ENCODE measurements around the gene C15orf39. TPM values are rescaled to one million over a fixed set of nuclear protein-coding genes. Genes with fewer than 3 reads are reported as not detected.
A peak's percentile ranks its signal among the peaks of the same experiment; 100 is the strongest.
"Not testable (repeated sequence)": the region's sequence is repeated elsewhere in the genome, so short reads cannot be mapped to it uniquely, and the experiment has no call there.

The C15orf39 gene
- total RNA-seq = 12.9 TPM
- long read RNA-seq, full-length matches to known transcripts = 7 of 11 reads
- long read RNA-seq, partial matches to known transcripts = 4 of 11 reads
- long read RNA-seq, other reads (novel, unspliced or antisense) = 0 of 11 reads

DNA sequence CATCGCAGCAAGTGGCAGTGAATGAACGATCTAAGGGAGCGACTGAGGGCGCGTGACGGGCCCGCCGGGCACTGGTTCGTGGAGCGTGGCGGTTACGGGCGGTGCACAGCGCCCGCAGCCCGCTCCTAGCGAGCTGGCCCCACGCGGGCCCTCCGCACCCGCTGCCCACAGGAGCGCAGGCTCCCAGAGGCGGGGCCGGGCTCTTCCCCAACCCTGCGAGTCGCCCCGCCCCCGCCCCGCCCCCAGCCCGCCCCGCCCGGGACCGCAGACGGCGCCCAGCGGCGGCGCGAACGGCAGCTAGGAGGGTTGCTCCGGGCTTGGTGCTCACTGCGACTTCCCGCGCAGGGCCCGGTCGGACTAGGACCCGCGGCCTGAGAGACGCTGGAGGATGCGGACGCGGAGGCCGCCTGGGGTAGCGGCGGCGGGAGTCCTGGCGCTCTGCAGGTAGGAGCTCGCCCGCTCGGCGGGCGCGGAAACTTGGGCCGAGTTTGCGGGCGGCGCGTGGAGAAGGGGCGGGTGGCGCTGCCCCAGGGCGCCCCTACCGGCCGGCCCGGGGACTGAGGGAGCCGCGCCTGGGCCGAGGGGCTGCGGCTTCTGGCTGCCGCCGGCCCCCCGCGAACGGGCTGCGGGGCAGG, at the start of gene C15orf39:
TSS of gene C15orf39 (plus strand) at position 267 of the 635 bp plus-strand sequence. CDS start 4,167 bp downstream, outside the sequence.
- intact Hi-C loops (cut with DNase I) = loop anchor here (1.0 to 5.0 kb wide), 2 partner anchors 158 to 244 kb away; partner anchors contain the start of gene RPP25
- peak; percentile 89 for DNase-seq (ENCODE audit: low spot score)

DNA sequence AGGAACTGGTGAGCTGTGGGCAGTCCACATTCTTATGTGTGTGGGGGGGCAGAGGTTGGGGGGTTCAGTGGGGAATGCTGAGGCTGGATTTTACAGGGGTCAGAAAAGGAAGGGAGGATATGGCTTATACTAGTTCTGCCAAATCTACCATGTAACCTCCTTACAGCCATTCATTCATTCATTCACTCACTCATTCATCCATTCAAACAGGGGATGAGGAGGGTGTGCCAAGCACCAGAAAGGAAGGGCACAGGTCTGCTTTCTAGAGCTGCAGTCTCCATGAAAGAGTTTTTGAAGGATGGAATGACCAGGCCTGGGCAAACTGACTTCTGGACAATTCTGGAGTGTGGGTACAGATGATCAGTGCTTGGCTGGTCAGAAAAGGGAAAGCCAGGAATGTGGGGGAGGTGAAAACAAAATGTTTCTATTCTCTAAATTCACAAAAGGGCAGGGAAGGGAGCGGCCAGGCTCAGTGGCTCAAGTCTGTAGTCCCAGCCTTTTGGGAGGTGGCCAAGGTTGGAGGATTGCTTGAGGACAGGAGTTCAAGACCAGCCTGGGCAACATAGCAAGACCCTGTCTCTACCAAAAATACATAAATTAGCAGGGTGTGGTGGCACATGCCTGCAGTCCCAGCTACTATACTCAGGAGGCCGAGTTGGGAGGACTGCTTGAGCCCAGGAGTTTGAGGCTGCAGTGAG, 49.2 kb upstream of the C15orf39 start:
- intact Hi-C loops (cut with DNase I) = no loop called here
- no peak for DNase-seq (ENCODE audit: low spot score)

DNA sequence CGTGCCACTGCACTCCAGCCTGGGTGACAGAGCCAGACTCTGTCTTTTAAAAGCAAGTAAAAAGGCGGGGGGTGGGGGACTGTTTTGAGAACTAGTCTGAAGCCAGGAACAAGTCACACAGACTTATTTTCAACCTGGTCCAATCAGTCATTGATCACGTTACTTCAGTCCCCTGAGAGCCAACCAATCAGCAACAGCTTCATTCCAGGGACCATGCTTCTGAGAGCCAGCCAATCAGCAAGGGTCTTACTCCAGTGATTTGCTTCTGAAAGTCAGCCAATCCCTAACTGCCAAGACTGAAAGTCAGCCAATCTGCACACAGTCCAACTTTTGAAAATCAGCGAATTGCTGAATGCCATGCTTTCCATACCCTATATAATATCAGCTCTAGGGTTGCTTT, 48.6 kb upstream of the C15orf39 start:
- intact Hi-C loops (cut with DNase I) = no loop called here

DNA sequence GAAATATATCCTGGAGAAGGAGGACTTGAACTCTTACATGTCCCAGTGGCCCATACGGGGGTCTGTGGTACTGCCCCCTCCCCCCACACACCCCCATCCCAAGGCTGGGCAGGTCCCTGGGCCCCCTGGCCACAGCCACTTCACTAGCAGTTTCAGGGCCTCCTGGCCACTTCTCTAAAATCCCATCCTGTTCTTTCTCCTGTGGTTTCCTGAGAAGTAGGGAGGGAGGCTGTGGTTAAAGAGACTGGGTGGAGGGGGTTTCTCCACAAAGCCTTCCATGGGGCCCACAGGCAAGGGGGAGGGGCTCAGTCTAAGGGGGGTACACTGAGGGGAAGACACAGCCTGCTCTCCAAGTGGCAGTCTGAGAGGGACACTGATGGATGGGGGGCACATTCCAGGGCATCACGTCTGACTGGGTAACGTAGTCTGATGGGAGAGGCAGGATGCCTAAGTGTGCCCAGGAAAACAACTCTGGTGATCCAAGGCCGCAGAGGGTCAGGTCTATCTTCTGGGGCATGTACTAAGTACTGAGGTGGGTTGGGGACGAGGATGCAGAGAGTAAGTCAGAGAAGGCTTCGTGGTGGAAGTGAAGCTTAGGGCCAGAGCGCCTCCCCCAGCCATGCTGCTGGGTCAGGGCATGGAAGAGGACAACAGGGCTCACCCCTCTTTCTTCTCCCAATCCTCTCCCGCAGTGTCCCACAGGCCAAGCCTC, 48.0 kb upstream of the C15orf39 start:
- DNase-seq (ENCODE audit: low spot score) = no peak
- intact Hi-C loops (cut with DNase I) = no loop called here

More for the DNA sequence above, 48.6 kb upstream of the C15orf39 start:
- DNase-seq (ENCODE audit: low spot score) = no peak

DNA sequence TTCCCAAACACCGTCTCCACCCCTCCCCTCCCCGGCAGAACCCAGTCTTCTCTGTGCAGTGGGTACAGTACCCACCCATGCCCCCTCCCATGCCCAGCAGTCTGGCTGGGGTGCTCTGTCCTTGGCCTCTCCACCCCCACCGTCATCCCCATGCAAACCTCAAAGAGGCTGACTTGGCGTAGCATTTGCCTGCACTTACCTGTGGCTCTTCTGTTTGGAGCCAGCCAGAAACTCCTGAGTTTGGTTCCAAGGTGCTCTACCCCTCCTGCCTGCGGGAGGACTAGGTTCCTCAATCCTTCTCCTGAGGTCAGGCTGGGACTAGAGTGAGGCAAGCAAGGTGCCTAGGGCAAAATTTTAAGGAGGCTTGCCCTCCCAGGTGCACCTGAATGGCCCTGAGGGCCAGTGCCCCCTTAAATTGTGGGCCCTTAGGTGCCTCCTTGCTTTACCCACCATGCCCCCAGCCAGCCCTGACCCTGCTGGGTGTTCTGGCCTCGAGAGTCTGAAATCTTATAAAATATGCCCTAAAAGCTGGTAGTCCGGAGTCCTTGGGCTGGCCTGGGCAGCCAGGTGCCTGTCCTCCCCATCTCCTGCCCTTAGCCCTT, 47.1 kb upstream of the C15orf39 start:
- no peak for DNase-seq (ENCODE audit: low spot score)
- intact Hi-C loops (cut with DNase I) = no loop called here

DNA sequence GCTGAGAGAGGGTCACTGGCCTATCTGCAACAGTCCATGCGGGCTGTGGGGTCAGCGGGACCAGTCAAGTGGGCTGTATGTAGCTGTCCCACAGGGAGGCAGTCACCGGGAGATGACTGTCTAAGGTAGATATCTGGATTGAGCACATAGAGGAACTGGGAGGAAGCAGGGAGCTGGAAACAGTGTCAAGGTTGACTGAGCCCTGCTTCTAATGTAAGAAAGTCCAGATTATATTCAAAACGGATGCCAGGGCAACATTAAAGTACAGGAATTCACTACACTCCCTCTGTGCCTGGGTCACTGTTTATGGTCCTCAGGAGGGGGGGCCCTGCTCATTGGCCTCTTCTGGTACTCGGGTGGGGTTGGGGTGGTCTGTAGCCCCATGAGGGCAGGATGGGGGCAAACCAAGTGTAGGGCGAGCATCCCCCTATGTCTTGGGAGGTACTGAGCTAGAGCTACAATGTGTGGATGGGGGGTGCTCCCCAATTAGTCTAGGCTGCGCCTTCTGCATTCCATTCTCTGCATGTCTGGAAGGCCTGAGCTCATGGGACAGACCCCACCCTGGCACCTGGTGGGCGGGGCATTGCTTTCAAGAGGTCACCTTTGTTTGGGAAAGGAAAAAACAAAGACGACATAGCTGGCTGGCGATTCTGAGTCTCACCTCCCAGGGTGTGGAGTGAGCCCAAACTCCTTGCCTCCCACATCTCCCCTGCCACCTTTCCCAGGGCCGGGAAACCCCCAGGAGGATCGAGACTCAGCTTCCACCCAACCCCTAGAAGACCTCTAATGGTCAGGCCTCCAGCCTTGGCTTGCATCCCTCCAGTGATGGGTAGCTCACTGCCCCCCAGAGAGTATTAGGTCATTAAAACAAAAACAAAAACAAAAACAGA, 45.1 kb upstream of the C15orf39 start:
- intact Hi-C loops (cut with DNase I) = no loop called here
- DNase-seq (ENCODE audit: low spot score) = no peak

DNA sequence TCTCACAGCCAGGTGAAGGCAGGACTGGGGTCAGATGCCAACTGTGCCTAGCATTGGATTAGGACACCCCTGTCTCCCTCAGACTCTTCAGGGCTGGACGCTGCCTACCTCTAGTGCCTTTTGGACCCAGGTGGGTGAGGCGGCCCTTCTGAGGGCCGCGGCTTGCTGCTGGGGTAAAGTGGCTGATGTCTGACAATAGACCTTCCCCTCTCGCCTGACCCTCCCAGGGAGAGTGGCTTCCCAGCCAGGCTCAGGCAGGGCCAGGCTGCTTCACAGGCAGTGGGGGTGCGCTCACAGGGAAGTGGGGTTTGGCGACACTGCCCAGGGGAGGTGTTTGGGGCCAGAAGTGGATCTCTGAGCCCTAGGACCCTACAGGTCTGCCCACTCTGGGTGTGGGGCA, 43.3 kb upstream of the C15orf39 start:
- intact Hi-C loops (cut with DNase I) = no loop called here
- no peak for DNase-seq (ENCODE audit: low spot score)

DNA sequence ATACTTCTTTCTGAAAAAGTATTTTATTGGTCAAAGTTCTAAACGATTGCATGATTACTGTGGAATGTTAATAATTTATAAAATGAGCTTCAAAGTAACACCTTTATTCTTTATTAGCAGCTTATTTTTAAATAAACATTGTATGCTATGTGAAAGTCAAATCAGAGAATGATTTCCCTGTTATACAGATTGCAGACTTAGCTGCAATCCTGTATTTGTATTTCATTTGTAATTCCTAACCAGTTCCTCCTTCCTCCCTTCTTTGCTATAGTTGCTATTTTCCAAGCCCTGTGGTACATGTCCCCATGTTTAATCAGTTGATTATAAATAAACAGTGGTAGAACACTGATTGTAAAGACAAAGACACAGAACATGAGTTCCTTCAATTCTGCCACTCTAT, 42.4 kb upstream of the C15orf39 start:
- intact Hi-C loops (cut with DNase I) = no loop called here
- no peak for DNase-seq (ENCODE audit: low spot score)

DNA sequence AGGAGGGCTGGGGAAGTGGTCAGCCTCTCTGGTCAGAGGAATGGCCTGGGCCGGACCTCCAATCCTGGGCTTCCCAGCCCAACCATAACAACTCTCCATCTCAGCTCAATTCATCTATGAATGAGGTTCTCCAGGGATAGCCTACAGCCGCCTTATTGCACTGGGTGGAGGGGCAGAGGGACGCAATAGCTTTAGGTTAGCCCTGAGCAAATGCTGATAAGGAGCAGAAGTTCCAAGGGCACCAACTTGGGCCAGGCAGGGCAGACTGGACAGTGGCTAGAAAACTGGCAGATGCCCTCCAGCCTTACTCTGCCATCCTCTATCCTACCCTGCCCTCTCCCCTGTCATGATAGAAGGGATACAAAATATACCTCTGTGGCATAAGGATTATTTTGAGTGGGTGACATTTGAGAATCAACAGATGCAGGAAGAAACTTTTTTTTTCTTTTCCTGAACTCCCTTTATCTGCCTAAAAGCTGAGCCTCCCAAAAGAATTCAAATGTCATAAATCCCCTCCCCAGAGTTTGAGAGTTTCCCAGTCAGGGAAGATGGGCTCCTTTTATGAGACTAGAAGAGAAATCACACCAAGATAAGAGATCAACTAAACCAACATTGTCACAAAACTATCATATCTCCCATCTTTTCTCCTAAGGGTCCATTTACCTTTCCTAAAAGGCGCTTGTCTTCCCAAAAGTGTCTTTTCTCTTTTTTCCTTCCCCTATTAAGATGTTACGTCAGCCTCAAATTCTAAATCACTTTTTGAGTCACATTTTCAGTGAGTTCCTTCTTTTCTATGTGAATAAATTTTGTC, 40.4 kb upstream of the C15orf39 start:
- intact Hi-C loops (cut with DNase I) = no loop called here

DNA sequence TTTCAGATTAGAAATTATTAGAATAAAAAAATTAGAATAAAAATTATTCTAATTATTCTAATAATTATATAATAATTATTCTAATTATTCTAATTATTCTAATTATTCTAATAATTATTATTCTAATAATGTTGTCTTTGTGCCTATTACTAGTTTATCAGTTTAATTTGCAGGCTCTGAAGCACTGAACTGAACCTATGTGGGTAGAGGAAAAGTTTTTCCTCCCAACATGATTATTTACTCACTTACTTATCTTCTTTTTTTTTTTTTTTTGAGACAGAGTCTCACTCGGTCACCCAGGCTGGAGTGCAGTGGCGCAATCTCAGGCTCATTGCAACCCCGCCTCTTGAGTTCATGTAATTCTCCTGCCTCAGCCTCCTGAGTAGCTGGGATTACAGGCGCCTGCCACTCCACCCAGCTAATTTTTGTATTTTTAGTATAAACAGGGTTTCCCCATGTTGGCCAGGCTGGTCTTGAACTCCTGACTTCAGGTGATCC, 39.7 kb upstream of the C15orf39 start:
- intact Hi-C loops (cut with DNase I) = no loop called here
- no peak for DNase-seq (ENCODE audit: low spot score)

More for the DNA sequence above, 40.4 kb upstream of the C15orf39 start:
- DNase-seq (ENCODE audit: low spot score) = no peak

DNA sequence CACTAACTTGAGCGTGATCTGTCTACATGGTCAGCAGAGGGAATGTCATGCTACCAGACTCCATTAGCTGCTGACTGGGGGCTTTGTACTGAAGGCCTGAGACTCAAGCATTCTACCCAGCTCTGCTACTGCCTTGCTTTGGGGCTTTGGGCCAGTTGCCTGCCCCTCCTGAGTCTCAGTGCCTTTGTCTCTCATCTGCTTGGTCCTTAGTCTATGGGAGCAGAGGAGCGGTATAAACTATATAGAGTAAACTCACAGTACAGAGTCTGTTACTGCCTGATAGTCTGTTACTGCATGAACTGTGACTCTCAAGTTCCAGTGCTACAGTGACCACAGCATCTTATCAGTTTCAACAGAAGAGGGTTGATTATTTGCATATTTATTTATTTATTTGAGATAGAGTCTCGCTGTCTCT, 38.5 kb upstream of the C15orf39 start:
- no peak for DNase-seq (ENCODE audit: low spot score)
- intact Hi-C loops (cut with DNase I) = no loop called here

DNA sequence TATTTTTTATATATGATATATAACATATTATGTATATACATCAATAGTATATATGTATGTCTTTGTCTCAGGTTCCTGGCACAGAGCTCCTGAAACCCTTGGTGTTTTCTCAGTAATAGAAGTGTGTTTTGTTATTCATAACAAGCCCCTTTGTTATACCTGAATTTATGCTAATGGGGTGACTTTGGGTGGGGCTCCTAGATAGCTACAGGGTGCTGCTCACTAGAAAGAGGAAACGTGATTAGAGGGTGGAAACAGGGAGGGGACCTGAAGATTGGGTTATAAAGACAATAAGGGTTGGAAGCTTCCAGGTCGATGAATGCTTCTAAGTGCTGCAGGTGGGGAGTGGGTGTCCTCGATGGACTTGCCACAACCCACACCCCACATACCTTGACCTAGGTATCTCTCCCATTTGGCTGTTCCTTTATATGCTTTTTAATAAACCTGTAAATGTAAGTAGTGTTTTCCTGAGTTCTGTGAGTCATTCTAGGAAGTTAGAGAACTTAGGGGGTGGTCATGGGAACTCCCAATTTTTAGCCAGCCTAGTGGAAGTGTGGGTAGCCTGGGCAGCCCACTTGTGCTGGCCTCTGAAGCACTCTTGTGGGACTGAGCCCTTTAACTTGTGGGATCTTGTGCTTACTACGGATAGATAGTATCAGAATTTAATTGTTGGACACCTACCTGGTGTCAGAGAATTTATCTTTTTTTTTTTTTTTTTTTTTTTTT, 36.9 kb upstream of the C15orf39 start:
- intact Hi-C loops (cut with DNase I) = no loop called here
- DNase-seq (ENCODE audit: low spot score) = no peak

DNA sequence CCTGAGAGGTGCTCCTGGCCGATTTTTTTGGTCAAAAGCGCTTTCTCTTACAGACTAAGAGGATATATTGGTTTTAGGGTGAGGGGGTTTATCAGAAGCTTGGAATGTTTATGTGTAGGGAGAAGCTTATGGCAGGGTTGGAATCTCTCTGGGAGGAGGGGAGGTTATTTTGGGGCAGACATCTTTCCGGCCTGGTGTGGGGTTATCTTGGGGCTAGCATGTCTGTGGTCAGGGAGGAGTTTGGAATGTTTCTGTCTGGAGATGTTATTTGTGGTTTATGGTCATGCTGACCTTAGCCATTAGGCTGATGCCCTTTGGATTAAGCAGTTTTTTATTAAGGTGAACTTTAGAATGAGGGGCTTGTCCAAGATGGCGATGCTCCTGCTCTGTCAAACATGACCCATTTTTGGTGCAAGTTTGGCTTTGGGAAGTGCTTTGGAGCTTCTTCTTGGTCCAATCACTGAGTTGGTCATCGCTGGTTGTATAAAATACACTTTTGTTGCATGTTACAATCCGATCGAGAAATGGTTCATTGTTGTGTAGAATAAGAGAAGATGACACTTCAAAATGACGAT, 35.1 kb upstream of the C15orf39 start:
- DNase-seq (ENCODE audit: low spot score); intact Hi-C loops (cut with DNase I): not testable (repeated sequence)

DNA sequence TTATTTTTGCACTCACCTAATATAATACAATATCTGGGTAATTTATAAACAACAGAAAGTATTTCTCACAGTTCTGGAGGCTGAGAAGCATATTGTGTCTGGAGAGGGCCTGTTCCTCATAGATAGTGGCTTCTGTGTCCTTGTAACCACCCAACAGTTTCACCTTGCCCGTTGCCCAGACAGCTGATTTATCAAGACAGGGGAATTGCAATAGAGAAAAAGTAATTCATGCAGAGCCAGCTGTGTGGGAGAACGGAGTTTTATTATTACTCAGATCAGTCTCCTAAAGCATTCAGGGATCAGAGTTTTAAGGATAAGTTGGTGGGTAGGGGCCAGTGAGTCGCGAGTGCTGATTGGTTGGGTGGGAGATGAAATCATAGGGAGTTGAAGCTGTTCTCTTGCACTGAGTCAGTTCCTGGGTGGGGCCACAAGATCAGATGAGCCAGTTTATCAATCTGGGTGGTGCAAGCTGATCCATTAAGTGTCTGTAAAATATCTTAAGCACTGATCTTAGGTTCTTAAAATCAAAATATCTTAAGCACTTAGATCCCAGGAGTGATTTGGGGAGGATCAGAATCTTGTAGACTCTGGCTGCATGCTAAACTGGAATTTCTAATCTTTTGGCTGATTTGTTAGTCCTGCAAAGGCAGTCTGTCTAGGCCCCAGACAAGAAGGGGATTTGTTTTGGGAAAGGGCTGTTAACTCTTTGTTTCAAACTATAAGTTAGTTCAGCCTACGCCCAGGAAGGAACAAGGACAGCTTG, 33.9 kb upstream of the C15orf39 start:
- DNase-seq (ENCODE audit: low spot score) = no peak
- intact Hi-C loops (cut with DNase I) = no loop called here

DNA sequence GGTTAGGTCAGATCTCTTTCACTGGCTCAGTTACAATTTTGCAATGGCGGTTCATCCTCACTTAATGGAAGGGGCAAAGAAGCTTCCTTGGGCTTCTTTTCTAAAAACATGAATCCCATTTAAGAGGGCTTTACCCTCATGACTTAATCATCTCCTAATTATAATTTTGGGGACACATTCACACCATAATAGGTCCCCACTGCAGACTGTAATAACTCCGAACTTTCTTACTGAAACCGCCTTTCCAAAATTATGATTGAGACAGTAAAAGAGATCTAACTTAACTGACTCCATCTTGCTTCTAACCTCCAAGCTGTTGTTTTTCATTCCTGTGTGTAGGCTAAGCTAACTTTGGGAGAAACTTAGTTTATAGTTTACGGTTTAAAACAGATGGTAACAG, 33.3 kb upstream of the C15orf39 start:
- DNase-seq (ENCODE audit: low spot score) = no peak

DNA sequence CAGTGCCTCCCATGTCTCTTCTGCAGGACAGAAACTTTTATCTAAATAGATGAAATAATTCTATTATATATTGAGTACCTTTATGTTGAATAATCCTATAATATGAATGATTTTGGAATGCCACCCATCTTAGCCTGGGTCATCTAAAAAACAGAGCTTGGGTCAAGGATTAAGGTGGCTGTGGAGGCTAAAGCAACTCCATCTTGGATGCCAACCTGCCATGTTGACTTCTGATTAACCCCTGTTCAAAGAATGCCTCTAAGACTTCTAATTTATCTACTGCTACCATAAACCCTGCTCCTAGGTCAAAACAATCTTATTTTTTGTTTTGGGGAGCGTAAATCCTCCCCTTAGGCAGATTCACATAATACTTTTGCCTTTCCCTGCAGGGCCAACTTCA, 31.5 kb upstream of the C15orf39 start:
- intact Hi-C loops (cut with DNase I) = no loop called here
- no peak for DNase-seq (ENCODE audit: low spot score)

More for the DNA sequence above, 33.3 kb upstream of the C15orf39 start:
- intact Hi-C loops (cut with DNase I) = no loop called here

Data from cardiac septum (tissue), 1 donor.